Measurements from ENCODE around the gene TRIM62.

DNA sequence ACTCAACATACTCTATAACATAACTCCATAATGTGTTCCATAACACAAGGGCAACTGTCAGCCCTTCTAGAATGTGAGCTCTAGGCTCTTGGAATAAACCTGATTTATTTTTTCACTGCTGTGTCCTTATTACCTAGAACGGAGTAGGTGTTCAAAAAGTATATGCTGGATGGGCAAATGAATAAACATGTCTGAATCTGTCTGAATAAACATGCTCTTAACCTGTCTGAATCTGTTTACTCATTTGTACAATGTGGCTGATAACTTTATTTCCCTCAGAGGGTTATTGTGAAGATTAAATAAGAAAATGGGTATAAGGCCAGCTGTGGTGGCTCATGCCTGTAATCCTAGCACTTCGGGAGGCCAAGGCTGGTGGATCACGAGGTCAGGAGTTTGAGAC is 58.6 kb downstream of the TRIM62 start:
- TF ChIP-seq, protein P1, sequence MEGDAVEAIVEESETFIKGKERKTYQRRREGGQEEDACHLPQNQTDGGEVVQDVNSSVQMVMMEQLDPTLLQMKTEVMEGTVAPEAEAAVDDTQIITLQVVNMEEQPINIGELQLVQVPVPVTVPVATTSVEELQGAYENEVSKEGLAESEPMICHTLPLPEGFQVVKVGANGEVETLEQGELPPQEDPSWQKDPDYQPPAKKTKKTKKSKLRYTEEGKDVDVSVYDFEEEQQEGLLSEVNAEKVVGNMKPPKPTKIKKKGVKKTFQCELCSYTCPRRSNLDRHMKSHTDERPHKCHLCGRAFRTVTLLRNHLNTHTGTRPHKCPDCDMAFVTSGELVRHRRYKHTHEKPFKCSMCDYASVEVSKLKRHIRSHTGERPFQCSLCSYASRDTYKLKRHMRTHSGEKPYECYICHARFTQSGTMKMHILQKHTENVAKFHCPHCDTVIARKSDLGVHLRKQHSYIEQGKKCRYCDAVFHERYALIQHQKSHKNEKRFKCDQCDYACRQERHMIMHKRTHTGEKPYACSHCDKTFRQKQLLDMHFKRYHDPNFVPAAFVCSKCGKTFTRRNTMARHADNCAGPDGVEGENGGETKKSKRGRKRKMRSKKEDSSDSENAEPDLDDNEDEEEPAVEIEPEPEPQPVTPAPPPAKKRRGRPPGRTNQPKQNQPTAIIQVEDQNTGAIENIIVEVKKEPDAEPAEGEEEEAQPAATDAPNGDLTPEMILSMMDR (IDR thresholded peaks at IDR 0.05; ENCODE audit: insufficient read depth, low read length, poor library complexity, severe bottlenecking): no peak
- no peak for TF ChIP-seq EZH2phosphoT487 (conservative IDR thresholded peaks at IDR 0.05; ENCODE audit: low read length)
